HG03280 (cell line): ENCODE data around the gene CCDC170.

Experiments
- ATAC-seq: cut with Tn5 transposase; IDR thresholded peaks from one replicate; pipeline ENCODE4 v1.9.1; 2021; ENCODE audit warnings: mild to moderate bottlenecking, moderate library complexity; ENCODE audit not compliant: unreplicated experiment

CCDC170 gene

GRCh38 chr6:151647976-151648639, 154.3 kb downstream of the CCDC170 start:
- ATAC-seq, result no peak

DNA sequence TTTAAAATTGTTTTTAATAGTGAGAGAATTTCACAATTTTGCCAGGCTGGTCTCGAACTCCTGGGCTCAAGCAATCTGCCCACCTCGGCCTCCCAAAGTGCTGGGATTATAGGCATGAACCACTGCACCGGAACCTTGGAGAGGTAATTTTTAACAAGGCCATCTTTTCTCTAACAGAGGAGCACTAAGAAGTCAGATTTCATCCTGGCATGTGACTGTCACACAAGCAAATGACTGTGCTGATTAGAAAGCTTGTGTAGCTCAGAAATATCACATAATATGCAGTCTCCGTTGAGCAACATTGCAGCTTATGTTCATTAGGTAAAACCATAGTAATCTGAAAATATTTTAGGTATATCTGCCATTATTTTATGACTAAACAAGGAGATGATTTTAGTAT, 156.0 kb downstream of the CCDC170 start:
- ATAC-seq, result no peak

DNA sequence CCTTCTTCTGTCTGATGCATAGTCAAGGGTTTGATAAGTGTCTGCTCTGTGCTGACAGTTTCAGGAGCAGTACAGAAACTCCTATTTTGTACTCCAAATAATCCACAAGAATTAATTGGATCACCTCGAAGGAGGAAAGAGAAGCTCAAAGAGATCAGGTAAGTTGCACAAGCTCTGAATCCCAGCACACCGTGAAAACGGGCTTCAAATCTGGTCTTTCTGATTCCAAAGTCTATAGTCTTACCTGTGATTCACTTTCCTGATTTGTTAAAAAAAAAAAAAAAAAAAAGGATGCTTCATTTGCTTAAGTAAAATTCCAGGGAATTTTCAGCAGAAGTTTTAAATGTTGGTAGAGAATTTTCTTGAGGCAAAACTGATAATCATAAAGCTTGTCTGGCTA, 157.8 kb downstream of the CCDC170 start:
- no peak for ATAC-seq

DNA sequence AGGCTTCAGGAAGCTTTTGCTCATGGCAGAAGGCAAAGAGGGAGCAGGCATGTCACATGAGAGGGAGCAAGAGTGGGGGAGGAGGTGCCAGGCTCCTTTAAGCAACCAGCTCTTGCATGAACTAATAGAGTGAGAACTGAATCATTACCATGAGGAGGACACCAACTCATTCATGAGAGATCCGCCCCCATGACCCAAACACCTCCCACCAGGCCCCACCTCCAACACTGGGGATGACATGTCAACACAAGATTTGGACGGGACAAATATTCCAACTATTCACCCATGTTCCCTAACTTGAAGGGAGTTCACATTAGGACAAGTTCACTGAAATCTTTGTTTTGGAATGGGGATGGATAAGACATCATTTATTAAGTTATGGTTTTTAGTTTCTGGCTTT, 158.5 kb downstream of the CCDC170 start:
- no peak for ATAC-seq

DNA sequence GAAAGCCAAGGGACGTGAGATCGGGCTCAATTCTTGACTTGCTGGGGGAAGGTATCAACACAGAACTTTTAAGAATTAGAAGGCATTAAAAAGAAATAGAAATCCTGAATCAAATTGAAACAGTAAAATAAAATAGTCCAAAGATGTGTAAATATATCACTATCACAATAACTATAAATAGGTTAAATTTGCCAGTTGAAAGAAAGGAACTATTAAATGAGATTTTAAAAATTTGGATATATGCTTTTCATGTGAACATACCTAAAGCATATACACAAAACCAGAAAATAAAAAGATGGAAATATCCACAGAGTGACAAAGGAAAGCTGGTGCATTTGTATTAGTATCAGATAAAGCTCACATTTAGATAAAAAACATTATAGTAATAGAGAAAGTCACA, 161.3 kb downstream of the CCDC170 start:
- no peak for ATAC-seq

GRCh38 chr6:151656392-151656791, 162.6 kb downstream of the CCDC170 start:
- ATAC-seq, result no peak

DNA sequence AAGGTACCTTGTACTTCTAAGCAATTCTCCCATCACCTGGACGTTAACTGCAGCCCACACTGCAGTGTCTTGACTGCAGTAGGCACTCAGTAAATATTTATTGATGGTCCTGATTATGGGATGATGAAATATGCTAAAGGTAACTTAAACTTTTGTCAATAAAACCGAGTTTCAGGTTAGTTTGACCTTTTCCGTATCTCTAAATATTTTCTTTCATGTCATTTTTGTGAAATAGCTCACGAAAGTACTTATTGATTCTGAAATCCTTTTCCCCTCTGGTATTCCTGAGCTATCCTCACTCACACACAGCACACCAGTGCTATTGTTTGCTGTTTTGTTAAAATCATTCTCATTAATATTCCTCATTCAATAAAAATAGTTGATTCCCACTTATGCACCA, 164.3 kb downstream of the CCDC170 start:
- no peak for ATAC-seq

DNA sequence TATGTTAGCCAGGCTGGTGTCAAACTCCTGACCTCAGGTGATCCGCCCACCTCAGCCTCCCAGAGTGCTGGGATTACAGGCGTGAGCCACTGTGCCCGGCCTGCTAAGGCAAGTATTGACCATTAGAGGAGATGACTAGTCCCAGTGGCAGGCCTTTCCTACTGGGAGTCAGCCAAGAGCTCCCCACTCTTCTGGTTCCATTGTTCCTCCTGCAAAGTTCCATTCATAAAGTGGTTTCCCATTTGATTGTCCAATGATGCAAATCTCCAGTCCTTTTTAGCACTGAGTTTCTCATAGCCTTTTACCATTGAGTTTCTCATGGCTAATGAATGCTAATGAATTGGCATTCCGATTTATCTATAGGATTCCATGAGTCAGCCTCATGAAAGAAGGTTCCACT, 165.4 kb downstream of the CCDC170 start:
- ATAC-seq, result no peak

DNA sequence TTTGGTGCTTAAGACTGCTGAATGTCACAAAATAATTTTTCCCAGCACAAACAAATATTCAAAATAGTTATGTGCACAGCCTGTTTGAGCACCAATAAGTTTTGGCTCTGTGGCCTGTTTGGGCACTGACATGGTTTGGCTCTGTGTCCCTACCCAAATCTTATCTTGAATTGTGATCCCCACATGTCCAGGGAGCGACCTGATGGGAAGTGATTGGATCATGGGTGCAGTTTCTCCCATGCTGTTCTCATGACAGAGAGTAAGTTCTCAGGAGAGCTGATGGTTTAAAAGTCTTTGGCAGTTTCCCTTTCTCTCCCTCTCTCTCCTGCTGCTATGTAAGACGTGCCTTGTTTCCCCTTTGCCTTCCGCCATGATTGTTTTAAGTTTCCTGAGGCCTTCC, 167.7 kb downstream of the CCDC170 start:
- no peak for ATAC-seq

- no peak for ATAC-seq
Measured at GRCh38 chr6:151661928-151662327, 168.1 kb downstream of the CCDC170 start.

DNA sequence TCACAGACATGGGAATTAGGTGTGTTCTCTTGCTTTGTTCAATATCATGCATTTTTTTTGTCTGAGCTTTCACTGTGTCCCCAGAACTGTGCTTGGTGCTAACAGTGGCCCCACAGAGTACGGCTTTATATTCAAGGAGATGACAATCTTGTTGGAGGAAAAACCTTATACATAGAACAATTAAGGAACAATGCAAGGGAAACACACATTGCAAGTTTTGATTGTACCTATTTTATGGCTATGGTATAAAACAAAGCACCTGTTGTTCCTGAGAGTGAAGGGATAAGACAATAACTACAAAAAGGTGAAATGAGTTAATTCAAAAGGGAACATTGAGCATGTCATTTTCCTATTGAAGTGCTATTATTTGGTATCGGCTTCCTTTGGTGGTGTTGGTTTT, 169.7 kb downstream of the CCDC170 start:
- ATAC-seq, result no peak

DNA sequence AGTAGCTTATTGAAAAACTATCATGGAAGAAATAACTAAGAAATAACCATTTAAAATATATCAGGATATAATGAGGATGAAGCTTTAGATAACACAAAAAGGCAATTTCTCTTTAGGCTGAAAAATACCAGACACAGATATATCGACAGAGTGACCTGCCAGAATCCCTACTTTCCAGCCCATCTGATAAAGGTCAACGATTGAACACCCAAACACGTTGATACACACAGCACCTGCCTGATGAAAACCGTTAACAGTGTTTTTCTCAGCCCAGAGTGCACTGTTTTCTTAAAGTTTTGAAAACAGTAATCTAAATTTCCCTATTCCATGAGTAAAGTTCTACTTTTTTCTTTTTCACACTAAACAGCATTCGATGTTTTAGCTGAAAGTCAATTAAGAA, 170.6 kb downstream of the CCDC170 start:
- no peak for ATAC-seq

DNA sequence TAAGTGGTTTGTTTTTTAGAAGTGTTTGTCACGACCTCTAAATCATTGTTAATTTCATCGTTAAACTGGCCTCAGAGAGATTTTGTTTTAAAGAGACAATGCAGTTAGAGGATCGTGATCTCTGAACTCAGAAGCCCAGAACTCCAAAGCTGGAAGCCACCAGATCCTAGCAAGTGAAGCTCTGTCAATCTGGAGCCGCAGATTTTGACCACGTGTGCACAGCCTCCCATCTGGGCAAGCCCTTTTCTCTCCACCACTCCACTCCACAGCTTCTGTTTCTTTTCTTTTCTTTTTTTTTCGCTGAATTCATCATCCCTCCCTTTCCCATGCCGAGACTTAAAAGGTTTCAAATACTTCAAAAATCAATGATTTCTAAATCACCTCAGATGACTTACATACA, 171.5 kb downstream of the CCDC170 start:
- no peak for ATAC-seq

DNA sequence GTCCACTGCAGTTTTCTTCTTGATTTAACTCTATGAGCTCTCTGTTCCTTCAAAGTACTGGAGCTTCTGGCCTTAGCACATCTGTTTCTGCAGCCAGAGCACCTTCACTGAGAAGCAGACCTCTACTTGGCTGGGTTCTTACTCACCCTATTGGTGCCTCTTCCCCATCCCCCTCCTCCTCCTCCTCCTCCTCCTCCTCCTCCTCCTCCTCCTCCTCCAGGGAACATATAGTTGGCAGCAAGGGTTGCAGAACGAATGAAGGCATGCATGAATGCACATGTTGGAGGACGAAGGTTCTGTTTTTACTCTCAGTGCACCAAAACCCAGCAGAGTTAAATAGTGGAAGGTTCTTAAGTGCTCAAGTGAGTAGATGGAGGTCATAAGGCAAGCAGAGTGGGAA, 172.7 kb downstream of the CCDC170 start:
- no peak for ATAC-seq

DNA sequence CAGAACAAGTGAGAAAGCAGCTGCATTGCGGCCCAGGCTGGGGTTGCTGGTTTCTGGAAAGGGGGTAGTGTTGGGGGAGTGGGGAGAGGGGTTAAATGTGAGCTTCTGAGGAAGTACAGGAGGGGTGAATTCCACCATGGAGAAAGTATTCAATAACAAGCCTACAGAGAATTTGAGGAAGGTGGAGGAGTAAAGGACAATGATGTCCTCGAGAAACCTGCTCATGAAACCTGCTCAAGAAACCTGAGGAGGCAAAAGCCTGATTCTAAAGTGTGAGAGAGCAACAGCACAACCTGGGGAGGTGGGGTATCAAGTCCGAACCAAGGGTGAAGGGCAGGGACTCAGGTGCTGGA, 175.4 kb downstream of the CCDC170 start:
- no peak for ATAC-seq

- no peak for ATAC-seq
Measured at GRCh38 chr6:151670116-151670515, 176.3 kb downstream of the CCDC170 start.
